Motor neuron (in vitro differentiated cells): ENCODE measurements around the gene AKAP1. TPM values are rescaled to one million over a fixed set of nuclear protein-coding genes. Genes with fewer than 3 reads are reported as not detected.

ENCODE experiments used
- ATAC-seq, 8 experiments: fragments of 200-7000 bp; cut with Tn5 transposase; replicated peaks in 6 of 8; 2 replicates each; pipeline ENCODE4 v1.8.0; 2021; ENCODE audit warnings: mild to moderate bottlenecking in 8 of 8, moderate library complexity in 8 of 8
- H3K27ac ChIP-seq, 2 donors: fragments of 250-450 bp; sonication (Bioruptor Pico); 2 replicates each; pipeline ENCODE4 v1.9.0; 2021; ENCODE audit warnings: antibody characterized with exemption in 2 of 2, mild to moderate bottlenecking in 2 of 2, moderate library complexity in 1 of 2
- H3K4me1 ChIP-seq, 2 donors: fragments of 250-450 bp; sonication (Bioruptor Pico); replicated peaks in 1 of 2; 2 replicates each; pipeline ENCODE4 v1.6.1; 2021; ENCODE audit warnings: antibody characterized with exemption in 2 of 2, mild to moderate bottlenecking in 2 of 2, moderate library complexity in 1 of 2
- H3K4me3 ChIP-seq, 5 donors: fragments of 250-450 bp; sonication (Bioruptor Pico); 2 replicates each; pipeline ENCODE4 v1.9.0; 2021; ENCODE audit warnings: antibody characterized with exemption in 5 of 5, mild to moderate bottlenecking in 5 of 5, moderate library complexity in 4 of 5
- WGBS, 10 experiments: fragments of 450-650 bp; shearing (Covaris generic); methylation state at CpG; one replicate each; pipeline ENCODE4 v1.0.0; 2022; 5-methylcytosine and 5-hydroxymethylcytosine counted together
- in situ Hi-C, 9 experiments: fragments of 400-800 bp; cut with MboI; loops; one replicate each; pipeline ENCODE4 v1.15.0; 2021; ENCODE audit warnings: low sequenced_read_pairs in 9 of 9, low pct_unique_long_range_greater_than_20kb in 2 of 9; ENCODE audit not compliant: unreplicated experiment in 9 of 9
- total RNA-seq, 8 experiments: library from RNA; unstranded; fragments of 300-600 nt; gene quantifications; 2 replicates each; pipeline versions ENCODE4 v1.2.3 to v1.2.4, GENCODE V29; 2022

Gene AKAP1
- total RNA-seq, 8 experiments from 2014 or later: 16.1 to 45.8 (median 28.9) TPM

DNA sequence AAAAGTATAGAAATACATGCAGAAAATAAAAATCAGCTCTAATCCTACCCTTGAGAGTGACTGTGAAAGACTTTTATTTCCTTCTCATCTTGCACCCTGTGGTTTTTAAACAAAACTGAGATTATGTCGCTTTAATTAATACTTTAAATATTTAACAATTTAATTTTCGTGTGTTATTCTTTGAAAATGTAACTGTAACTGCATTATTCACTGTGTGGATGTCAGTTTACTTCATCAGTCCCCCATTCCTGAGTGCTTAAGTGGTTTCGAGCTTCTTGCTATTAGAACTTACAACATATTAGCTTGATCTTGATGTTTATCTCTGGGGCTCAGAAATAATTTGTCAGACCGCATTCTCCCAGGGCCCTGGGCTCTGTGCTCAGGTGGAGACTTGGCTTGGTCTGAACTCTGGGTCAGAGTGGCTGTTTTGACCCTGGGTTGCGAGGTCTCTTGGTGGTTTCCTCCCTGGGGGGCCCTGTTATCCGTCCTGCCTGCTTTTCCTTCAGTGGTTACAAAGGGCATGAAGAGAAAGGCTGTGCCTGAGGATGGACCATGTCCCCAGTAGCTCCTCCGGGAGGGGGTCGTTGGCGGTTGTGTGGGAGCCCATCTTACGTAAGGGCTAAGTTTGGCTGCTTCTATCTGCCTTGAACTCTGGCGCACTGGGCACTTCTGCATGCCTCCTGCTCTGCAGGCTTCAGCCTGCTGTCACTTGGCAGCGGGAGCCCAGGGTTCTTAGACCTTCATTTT lies 25.7 kb downstream of the AKAP1 start:
- WGBS, 10 experiments: 68 to 100% (median 85%) methylated on average over 2 to 10 of the region's 12 CpGs; no CpG with 5 or more reads in 1 of the 10 experiments

DNA sequence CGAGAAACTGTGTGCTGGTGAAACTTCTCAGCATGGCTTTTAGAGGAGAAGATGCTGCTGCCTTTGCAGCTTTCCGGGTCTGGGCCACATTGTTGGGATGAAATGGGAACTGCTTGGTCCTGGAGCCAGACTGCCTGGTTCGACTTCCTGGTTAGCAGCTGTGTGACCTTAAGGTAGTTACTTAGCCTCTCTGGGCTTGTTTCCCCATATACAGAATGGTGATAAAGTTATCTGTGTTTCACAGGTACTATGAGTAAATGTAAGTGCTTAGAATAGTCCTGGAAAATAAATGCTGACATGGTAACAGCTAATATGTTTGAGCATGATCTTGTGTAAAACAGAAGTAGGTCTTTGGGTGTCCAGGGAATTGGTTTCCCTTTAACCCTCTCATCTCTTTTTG lies 26.3 kb downstream of the AKAP1 start:
- H3K4me3 ChIP-seq: no peak overlapping the region
- 100% methylated on average over 1 of the region's 3 CpGs; no CpG with 5 or more reads in 7 of the 10 experiments for WGBS, 10 experiments

More for the DNA sequence above, 25.7 kb downstream of the AKAP1 start:
- H3K4me3 ChIP-seq: no peak overlapping the region
- H3K27ac ChIP-seq: no peak overlapping the region
- no peak for ATAC-seq
- in situ Hi-C loops: loop anchor here in 2 of 9 experiments (25.0 kb wide), 2 partner anchors 727 to 1002 kb away; no protein-coding TSS in a partner anchor
- peaks cover 0 to 3% of the 10 kb centered on the region in 2 donors for H3K4me1 ChIP-seq

DNA sequence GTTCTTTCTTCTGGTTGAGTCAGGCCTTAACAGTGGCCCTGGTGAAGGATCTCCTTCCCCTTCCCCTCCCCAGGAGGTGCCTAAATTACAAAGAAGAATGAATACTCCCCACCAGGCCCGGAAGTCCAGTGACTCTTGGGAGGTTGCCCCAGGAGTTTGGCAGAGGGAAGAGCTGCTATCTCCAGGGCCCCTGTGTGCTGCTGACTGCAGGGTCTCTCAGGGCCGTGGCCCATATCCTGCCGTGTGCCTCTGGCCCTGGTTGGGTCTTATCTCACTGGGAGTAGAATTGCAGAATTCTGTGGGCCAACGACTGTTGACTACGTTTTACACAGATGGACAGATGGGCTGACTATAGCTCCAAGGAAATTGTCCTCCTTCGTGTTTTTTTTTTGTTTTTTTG lies 28.0 kb downstream of the AKAP1 start:
- no peak for ATAC-seq

More for the DNA sequence above, 26.3 kb downstream of the AKAP1 start:
- no peak for ATAC-seq
- in situ Hi-C loops: loop anchor here in 2 of 9 experiments (25.0 kb wide), 2 partner anchors 726 to 1001 kb away; no protein-coding TSS in a partner anchor
- peaks cover 0 to 3% of the 10 kb centered on the region in 2 donors for H3K4me1 ChIP-seq
- H3K27ac ChIP-seq: no peak overlapping the region

DNA sequence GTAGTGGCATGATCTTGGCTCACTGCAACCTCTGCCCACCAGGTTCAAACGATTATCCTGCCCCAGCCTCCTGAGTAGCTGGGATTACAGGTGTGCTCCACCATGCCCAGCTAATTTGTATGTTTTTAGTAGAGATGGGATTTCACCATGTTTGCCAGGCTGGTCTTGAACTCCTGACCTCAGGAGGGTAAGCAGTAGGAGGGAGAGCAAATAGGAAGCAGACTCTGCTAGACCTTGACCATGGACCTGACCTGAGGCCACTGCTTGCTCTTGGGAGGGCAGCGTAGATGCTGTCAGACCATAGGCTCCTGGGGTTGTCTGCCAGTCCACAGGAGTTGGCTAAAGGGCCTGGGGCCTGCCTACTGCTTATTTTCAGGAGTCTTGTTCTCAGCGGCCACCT lies 28.6 kb downstream of the AKAP1 start:
- no peak overlapping the region for H3K4me3 ChIP-seq
- 100% methylated on average over 1 to 3 of the region's 3 CpGs; no CpG with 5 or more reads in 4 of the 10 experiments for WGBS, 10 experiments
- ATAC-seq: no peak
- H3K4me1 ChIP-seq: no peaks in the 10 kb centered on the region
- in situ Hi-C loops: loop anchor here in 2 of 9 experiments (25.0 kb wide), 2 partner anchors 724 to 999 kb away; no protein-coding TSS in a partner anchor
- no peak overlapping the region for H3K27ac ChIP-seq

More for the DNA sequence above, 28.0 kb downstream of the AKAP1 start:
- WGBS, 10 experiments: 74 to 100% (median 92%) methylated on average over 1 to 6 of the region's 6 CpGs
- Histone ChIP-seq H3K4me1 (peaks cover 0 to 3% of the 10 kb centered on the region in 2 donors), H3K4me3 (no peak overlapping the region), H3K27ac (no peak overlapping the region)
- in situ Hi-C loops: loop anchor here in 2 of 9 experiments (25.0 kb wide), 2 partner anchors 724 to 999 kb away; no protein-coding TSS in a partner anchor

DNA sequence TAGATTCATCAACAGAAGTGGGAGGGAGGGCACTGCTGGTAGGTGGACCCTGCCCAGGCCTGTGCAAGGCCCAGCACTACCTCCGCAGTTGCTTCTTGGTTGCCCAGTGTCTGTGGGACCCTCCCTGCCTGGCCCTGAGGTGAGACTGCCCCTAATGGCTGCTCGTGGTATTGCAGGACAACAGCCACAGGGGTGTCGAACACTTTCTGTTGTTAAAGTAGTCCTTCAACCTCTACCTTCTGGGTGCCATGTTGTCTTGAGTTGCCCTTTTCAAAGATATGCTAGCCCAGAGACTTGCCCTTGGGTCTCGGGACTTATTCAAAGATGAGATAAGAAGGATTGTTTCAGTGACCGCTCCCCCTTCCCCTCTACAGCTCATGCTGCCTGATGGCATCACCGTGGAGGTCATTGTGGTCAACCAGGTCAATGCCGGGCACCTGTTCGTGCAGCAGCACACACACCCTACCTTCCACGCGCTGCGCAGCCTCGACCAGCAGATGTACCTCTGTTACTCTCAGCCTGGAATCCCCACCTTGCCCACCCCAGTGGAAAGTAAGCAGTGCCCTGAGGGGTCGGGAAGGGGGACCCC lies 29.1 kb downstream of the AKAP1 start:
- ATAC-seq: peak in 5 of 8 experiments; percentile 21 to 75 (median 50)
- H3K27ac ChIP-seq: no peak overlapping the region
- H3K4me1 ChIP-seq: no peaks in the 10 kb centered on the region
- WGBS, 10 experiments: 88 to 98% (median 90%) methylated on average over 2 to 9 of the region's 13 CpGs; no CpG with 5 or more reads in 5 of the 10 experiments
- no peak overlapping the region for H3K4me3 ChIP-seq
- in situ Hi-C loops: loop anchor here in 2 of 9 experiments (25.0 kb wide), 2 partner anchors 723 to 998 kb away; no protein-coding TSS in a partner anchor

DNA sequence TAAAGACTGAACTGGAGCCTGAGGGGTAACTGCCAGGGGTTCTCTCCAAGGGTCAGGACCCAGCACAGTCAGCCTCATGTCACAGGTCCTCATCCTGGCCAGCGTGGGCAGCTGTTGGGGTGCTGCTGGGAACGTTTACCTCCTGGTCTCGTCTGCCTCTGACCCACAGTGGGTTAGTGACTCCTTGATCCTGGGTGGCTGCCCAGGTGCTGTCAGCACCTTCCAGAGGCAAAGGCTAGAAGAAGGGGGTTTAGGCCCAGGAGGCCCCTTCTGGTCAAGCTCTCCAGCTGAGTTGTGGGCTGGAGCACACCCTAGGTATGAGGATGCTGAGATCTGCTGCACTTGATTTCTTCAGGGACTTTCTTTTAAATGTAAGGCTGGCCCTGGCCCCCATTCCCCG lies 30.3 kb downstream of the AKAP1 start:
- no peak overlapping the region for H3K27ac ChIP-seq
- 90 to 100% (median 100%) methylated on average over 1 to 2 of the region's 4 CpGs; no CpG with 5 or more reads in 5 of the 10 experiments for WGBS, 10 experiments
- ATAC-seq: no peak
- in situ Hi-C loops: loop anchor here in 2 of 9 experiments (25.0 kb wide), 2 partner anchors 722 to 997 kb away; no protein-coding TSS in a partner anchor
- H3K4me3 ChIP-seq: no peak overlapping the region
- H3K4me1 ChIP-seq: no peaks in the 10 kb centered on the region

DNA sequence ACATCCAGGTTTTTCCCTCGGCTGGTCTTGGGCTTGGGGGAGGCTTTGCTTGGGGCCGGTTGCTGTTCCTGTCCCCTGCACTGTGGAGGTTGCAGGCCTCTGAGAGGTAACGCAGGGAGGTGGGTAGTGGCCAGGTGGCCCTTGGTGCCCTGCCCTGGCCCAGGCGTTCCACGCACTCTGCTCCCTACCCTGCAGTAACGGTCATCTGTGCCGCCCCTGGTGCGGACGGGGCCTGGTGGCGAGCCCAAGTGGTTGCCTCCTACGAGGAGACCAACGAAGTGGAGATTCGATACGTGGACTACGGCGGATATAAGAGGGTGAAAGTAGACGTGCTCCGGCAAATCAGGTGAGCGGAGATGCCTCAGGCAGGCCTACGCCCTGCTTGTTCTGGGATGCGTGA lies 30.9 kb downstream of the AKAP1 start:
- Histone ChIP-seq H3K4me3 (no peak overlapping the region), H3K27ac (no peak overlapping the region), H3K4me1 (no peaks in the 10 kb centered on the region)
- ATAC-seq: no peak
- in situ Hi-C loops: loop anchor here in 2 of 9 experiments (25.0 kb wide), 2 partner anchors 721 to 996 kb away; no protein-coding TSS in a partner anchor
- WGBS, 10 experiments: 97 to 100% (median 99%) methylated on average over 1 to 13 of the region's 21 CpGs; no CpG with 5 or more reads in 4 of the 10 experiments

DNA sequence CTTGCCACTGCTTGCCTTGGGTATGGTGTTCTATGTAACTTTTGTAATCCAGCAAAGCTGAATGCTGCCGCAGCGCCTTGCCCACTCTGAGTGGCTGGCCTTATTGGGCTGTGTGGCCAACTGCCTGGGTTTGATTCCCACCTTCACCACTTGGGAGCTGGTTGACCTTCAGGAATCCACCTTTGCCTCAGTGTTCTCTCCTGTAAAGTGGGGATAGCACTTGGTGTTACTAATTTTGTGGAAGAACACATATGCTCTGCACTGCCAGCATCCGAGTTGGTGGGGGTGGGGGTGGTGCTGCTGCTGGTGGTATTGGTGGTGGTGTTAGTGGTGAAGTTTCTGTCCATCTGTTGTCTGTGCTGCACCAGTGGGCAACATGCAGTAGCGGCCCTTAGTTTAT lies 32.8 kb downstream of the AKAP1 start:
- in situ Hi-C loops: loop anchor here in 2 of 9 experiments (25.0 kb wide), 2 partner anchors 720 to 995 kb away; no protein-coding TSS in a partner anchor
- H3K4me3 ChIP-seq: no peak overlapping the region
- no peak for ATAC-seq
- H3K4me1 ChIP-seq: no peaks in the 10 kb centered on the region
- 82 to 100% (median 96%) methylated on average over 2 to 3 of the region's 4 CpGs; no CpG with 5 or more reads in 4 of the 10 experiments for WGBS, 10 experiments
- no peak overlapping the region for H3K27ac ChIP-seq

DNA sequence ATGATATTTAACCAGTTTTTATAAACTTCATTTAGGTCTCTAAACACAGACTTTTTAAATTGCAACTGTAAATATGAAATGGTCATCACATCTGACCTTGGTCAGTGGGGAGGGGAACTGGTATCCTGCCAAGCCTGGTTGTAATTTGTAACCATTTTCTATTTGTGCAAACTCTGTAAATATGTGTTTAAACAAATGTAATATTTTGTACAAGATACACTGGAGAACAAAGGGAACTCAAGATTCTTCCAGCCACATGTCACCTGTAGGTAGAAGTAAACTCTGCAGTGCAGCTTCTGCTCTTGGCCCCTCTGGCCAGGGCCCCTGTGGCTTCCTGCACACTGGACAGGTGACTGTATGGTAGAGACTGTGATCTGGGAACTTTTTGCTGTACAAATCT lies 35.8 kb downstream of the AKAP1 start:
- no peaks in the 10 kb centered on the region for H3K4me1 ChIP-seq
- H3K4me3 ChIP-seq: no peak overlapping the region
- ATAC-seq: no peak
- no peak overlapping the region for H3K27ac ChIP-seq
- in situ Hi-C loops: loop anchor here in 3 of 9 experiments (10.0 to 25.0 kb wide), 4 partner anchors 624 to 991 kb away; partner anchors contain the start of gene CCDC182 (in 1 of the 3)

DNA sequence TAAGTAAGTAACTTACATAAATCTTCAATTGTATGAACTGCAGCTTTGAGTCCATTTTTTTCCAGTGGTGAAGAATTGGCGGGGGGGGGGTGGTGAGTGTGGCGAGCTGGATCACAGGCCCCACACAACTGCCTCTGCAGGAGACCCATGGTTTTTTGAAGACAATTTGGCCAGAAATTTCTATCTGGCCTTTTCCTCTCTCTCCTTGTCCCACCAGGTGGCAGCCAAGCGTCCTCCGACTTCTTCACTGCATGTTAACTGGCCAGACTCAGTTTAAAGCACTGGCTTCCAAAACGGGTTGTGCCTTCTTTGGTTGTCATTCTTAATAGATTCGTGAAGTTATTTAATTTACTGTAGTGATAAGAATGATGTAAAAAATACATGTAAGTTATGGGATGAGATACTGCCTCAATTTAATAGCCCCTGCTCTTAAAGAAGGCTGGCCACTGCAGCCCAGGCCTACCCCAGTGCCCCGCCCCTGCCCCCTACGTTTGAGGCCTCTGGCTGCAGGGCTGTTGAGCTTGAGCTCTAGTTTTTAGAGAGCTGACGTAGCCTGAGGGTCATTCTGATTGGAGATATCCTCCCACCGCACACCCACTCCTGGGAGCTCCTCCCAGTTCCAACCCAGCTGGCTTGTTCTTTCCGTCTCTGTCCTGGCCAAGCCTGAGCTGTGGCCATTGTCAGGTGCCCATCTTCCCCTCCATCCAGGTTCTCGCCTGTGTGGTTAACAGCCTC lies 36.4 kb downstream of the AKAP1 start:
- Histone ChIP-seq H3K27ac (no peak overlapping the region), H3K4me1 (no peaks in the 10 kb centered on the region), H3K4me3 (no peak overlapping the region)
- in situ Hi-C loops: loop anchor here in 3 of 9 experiments (10.0 to 25.0 kb wide), 4 partner anchors 623 to 991 kb away; partner anchors contain the start of gene CCDC182 (in 1 of the 3)
- 0 to 90% (median 51%) methylated on average over 1 to 5 of the region's 12 CpGs; no CpG with 5 or more reads in 1 of the 10 experiments for WGBS, 10 experiments
- peak in 7 of 8 experiments; percentile 40 to 78 (median 63) for ATAC-seq

DNA sequence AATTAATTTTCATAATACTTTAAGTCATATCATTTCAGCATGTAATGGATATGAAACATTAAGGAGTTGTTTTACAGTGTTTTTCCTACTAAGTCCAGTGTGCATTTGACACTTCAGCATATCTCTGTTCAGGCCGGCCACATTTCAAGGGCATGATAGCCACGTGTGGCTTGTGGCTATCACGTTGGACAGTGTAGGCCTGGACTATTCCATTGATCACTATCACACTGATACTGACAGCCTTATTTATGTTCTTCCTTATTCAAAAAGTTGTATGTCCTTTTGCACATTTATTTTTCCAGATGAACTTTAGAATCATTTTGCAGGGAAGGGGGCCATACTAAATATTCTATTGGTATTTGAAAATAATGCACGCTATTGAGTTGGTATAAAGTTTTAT lies 39.0 kb downstream of the AKAP1 start:
- ATAC-seq: no peak
- no peak overlapping the region for H3K27ac ChIP-seq
- in situ Hi-C loops: loop anchor here in 3 of 9 experiments (10.0 to 25.0 kb wide), 4 partner anchors 621 to 988 kb away; partner anchors contain the start of gene CCDC182 (in 1 of the 3)
- no peak overlapping the region for H3K4me3 ChIP-seq
- WGBS, 10 experiments: 51 to 100% (median 90%) methylated on average over 1 to 4 of the region's 4 CpGs; no CpG with 5 or more reads in 1 of the 10 experiments
- no peaks in the 10 kb centered on the region for H3K4me1 ChIP-seq

DNA sequence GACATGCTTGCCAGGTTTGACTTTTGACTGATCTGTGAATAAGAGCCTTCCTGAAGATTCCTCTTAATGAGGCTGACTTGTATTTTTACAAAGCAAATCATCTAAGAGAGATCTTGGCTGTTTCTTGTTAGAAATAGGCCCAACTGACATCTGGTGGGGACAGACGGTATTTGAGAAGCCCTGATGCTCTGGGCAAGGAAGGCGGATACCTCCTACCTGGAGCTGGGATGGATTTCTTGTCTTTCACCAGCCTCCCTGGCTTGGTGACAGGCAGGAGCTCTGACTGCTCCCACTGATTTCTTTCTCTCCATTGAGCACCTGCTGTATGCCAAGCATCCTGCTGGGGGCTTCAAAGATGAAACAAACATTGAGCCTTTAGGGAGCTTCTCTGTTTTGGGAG lies 40.4 kb downstream of the AKAP1 start:
- in situ Hi-C loops: loop anchor here in 6 of 9 experiments (10.0 to 25.0 kb wide), 5 partner anchors 612 to 712 kb away; partner anchors contain the start of gene CCDC182 (in 3 of the 6)

More for the DNA sequence above, 40.4 kb downstream of the AKAP1 start:
- Histone ChIP-seq H3K27ac (no peak overlapping the region), H3K4me3 (no peak overlapping the region), H3K4me1 (no peaks in the 10 kb centered on the region)
- no peak for ATAC-seq
- 70 to 100% (median 79%) methylated on average over 1 to 2 of the region's 2 CpGs; no CpG with 5 or more reads in 6 of the 10 experiments for WGBS, 10 experiments
